ENCODE results near the gene NARF. TPM values are rescaled to one million over a fixed set of nuclear protein-coding genes. Genes with fewer than 3 reads are reported as not detected.
A peak's percentile ranks its signal among the peaks of the same experiment; 100 is the strongest.
"Not testable (repeated sequence)": the region's sequence is repeated elsewhere in the genome, so short reads cannot be mapped to it uniquely, and the experiment has no call there.

The NARF gene
- total RNA-seq = 73.3 and 84.2 TPM in 2 replicates
- long read RNA-seq, transcript NARF-201 (11 exons, 3,949 nt) = major isoform, 110 of 152 reads
- long read RNA-seq, transcript NARF-209 (10 exons, 2,598 nt) = minor isoform, 5 of 152 reads
- long read RNA-seq, partial matches to known transcripts = 5 of 152 reads
- long read RNA-seq, other reads (novel, unspliced or antisense) = 29 of 152 reads

GRCh38 chr17:82458179-82458884, at the start of gene NARF:
Gene NARF (plus strand): TSS chr17:82458741. CDS start chr17:82458804, 63 bp downstream.
- DNase-seq (ENCODE audit: low read depth, low spot score) = peak; percentile 91
- TF ChIP-seq CTCF (conservative IDR thresholded peaks at IDR 0.05) = no peak
- H3K4me3 Mint-ChIP-seq = peak within 1 kb of the TSS; percentile 95
- H3K36me3 Mint-ChIP-seq (ENCODE audit: low read depth) = peaks cover 7% of the 10 kb centered on the region
- no peaks in the 10 kb centered on the region for H3K27me3 Mint-ChIP-seq (ENCODE audit: low read depth)
- H3K9me3 Mint-ChIP-seq = peaks cover 3% of the 10 kb centered on the region
- H3K4me1 Mint-ChIP-seq = peaks cover 17% of the 10 kb centered on the region
- H3K27ac Mint-ChIP-seq (ENCODE audit: unreplicated experiment) = peak within 1 kb of the TSS; percentile 83

DNA sequence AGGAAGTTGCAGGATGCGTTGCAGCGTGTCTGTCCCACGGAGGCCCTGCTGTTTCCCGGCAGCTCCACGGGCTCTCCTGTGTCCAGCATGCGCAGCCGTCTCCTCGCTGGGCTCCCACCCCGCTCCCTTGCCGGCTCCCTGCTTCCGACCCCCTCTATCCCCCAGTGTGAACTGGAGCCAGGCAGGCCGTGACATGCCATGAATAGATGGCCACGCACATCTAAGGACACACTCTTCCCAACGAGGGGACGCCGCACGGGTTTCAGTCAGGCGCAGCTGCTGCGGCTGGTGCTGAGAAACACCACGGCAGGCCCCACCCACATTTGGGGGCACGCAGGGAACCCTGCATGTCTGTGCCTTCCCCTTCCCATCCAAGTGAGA, 49.6 kb upstream of the NARF start:
- H3K36me3 Mint-ChIP-seq (ENCODE audit: low read depth) = no peaks in the 10 kb centered on the region
- no peak overlapping the region for H3K4me3 Mint-ChIP-seq
- no peak overlapping the region for H3K27ac Mint-ChIP-seq (ENCODE audit: unreplicated experiment)
- no peak for TF ChIP-seq CTCF (conservative IDR thresholded peaks at IDR 0.05)
- no peaks in the 10 kb centered on the region for H3K9me3 Mint-ChIP-seq
- H3K4me1 Mint-ChIP-seq = no peaks in the 10 kb centered on the region
- DNase-seq (ENCODE audit: low read depth, low spot score) = no peak
- H3K27me3 Mint-ChIP-seq (ENCODE audit: low read depth) = no peaks in the 10 kb centered on the region

GRCh38 chr17:82410014-82410716, 48.4 kb upstream of the NARF start:
- Mint-ChIP-seq H3K9me3 (no peaks in the 10 kb centered on the region), H3K27ac (ENCODE audit: unreplicated experiment) (no peak overlapping the region), H3K36me3 (ENCODE audit: low read depth) (no peaks in the 10 kb centered on the region), H3K4me3 (no peak overlapping the region), H3K4me1 (peaks cover 7% of the 10 kb centered on the region), H3K27me3 (ENCODE audit: low read depth) (no peaks in the 10 kb centered on the region)
- DNase-seq (ENCODE audit: low read depth, low spot score) = no peak
- no peak for TF ChIP-seq CTCF (conservative IDR thresholded peaks at IDR 0.05)

DNA sequence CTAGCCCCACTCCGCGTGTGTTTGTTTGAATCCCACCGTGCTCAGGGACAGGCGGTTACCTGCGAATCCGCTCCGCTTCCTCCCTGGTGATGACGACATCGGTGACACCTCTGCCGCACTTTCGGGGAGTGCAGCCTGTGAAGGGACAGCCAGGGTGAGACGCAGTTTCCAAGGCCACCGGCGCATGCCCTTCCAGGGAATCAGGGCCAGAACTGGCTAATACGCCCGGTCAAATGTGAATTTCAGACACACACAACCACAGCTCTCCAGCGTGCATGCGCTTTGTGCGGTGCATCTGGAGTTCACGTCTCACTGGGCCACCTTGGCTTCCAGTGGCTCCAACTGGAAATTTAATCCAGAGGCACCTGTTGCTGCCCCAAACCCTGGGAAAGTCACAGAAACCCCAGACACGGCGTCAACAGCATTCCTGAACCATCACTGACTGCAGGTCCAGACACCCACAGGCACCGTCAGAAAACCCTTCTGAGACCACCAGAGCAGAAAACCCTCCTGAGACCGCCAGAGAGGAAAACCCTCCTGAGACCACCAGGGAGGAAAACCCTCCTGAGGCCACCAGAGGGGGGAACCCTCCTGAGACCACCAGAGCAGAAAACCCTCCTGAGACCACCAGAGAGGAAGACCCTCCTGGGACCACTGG, 47.0 kb upstream of the NARF start:
- Mint-ChIP-seq H3K4me3 (peak overlapping the region; percentile 44), H3K27ac (ENCODE audit: unreplicated experiment) (no peak overlapping the region), H3K9me3 (no peaks in the 10 kb centered on the region), H3K27me3 (ENCODE audit: low read depth) (no peaks in the 10 kb centered on the region), H3K4me1 (peaks cover 8% of the 10 kb centered on the region), H3K36me3 (ENCODE audit: low read depth) (no peaks in the 10 kb centered on the region)
- no peak for DNase-seq (ENCODE audit: low read depth, low spot score)
- TF ChIP-seq CTCF (conservative IDR thresholded peaks at IDR 0.05) = no peak

DNA sequence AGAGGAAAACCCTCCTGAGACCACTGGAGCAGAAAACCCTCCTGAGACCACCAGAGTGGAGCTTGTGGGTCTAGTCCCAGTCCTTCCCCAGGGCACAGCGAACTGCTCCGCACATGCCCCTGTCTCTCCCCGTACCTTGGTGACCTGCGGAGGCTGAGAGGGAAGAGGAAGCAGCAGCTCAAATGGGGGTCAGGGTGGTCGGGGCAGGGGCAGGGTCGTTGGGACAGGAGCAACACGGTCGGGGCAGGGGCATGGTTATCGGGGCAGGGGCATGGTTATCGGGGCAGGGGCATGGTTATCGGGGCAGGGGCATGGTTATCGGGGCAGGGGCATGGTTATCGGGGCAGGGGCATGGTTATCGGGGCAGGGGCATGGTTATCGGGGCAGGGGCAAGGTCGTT, 46.5 kb upstream of the NARF start:
- not testable (repeated sequence) for H3K4me3 Mint-ChIP-seq; DNase-seq (ENCODE audit: low read depth, low spot score); H3K4me1 Mint-ChIP-seq; H3K36me3 Mint-ChIP-seq (ENCODE audit: low read depth); H3K9me3 Mint-ChIP-seq; H3K27ac Mint-ChIP-seq (ENCODE audit: unreplicated experiment); H3K27me3 Mint-ChIP-seq (ENCODE audit: low read depth)
